Measurements from ENCODE around the gene PPM1H.
"Not testable (repeated sequence)": the region's sequence is repeated elsewhere in the genome, so short reads cannot be mapped to it uniquely, and the experiment has no call there.

The PPM1H gene

DNA sequence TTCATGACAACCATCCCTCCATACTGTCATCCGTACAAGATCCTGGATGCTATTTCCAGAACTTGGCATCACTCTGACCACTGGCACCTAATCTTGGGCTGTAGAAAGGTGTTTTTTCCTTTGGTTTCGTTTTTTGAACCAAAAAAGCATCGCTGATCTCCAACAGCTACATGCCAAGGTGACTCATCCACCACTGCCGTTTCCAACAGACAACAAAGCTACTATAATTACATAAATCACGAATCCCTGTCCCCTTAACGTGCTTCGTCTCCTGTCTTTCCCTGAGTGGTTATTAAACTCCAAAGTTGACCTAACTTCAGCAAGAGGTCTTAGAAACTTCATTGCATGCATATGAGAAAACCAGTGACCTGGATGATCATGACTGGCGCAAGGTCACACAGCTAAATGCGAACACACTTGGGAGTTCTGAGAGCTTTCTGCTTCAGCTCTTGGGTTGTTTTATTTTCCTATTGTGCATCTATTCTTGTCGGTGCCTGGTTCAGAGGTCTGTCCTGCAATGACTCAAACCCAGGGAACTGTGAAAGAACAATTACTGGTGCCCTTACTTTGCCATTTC lies 99.9 kb downstream of the PPM1H start:
- no peak for DNase-seq (ENCODE audit: low spot score)

- DNase-seq (ENCODE audit: low spot score), result no peak
Measured at GRCh38 chr12:62834406-62834805, 100.5 kb downstream of the PPM1H start.

GRCh38 chr12:62833634-62834033 lies 101.3 kb downstream of the PPM1H start:
- DNase-seq (ENCODE audit: low spot score), result no peak

DNA sequence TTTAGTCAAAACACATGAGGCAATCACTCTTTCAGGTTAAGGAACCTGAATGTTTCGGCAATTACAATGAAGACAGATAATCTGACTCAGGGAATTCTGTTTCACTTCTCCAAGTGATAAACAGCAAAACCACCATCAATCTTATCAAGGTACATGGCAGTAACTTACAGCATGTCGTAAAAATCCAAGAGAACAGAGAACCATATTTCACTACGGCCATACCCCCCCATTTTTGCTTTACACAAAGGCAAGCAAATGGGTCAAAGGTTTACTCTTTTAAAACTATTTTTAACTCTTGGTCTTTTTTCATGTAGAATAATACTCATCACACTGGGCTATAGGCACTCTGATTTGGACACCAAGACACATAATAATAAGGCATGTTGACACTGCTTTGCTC lies 102.4 kb downstream of the PPM1H start:
- no peak for DNase-seq (ENCODE audit: low spot score)

GRCh38 chr12:62832027-62832426 lies 102.9 kb downstream of the PPM1H start:
- DNase-seq (ENCODE audit: low spot score), result no peak

GRCh38 chr12:62827855-62828254 lies 107.1 kb downstream of the PPM1H start:
- no peak for DNase-seq (ENCODE audit: low spot score)

GRCh38 chr12:62827042-62827441 lies 107.9 kb downstream of the PPM1H start:
- DNase-seq (ENCODE audit: low spot score), result no peak

- DNase-seq (ENCODE audit: low spot score), result no peak
Measured at GRCh38 chr12:62817556-62818271, 117.2 kb downstream of the PPM1H start.

- DNase-seq (ENCODE audit: low spot score), result no peak
Measured at GRCh38 chr12:62814243-62814642, 120.7 kb downstream of the PPM1H start.

GRCh38 chr12:62813031-62813829 lies 121.7 kb downstream of the PPM1H start:
- DNase-seq (ENCODE audit: low spot score), result no peak

- not testable (repeated sequence) for DNase-seq (ENCODE audit: low spot score)
Measured at GRCh38 chr12:62811481-62811880, 123.5 kb downstream of the PPM1H start.

GRCh38 chr12:62808166-62808879 lies 126.6 kb downstream of the PPM1H start:
- DNase-seq (ENCODE audit: low spot score), result no peak

GRCh38 chr12:62806893-62807292 lies 128.1 kb downstream of the PPM1H start:
- no peak for DNase-seq (ENCODE audit: low spot score)

DNA sequence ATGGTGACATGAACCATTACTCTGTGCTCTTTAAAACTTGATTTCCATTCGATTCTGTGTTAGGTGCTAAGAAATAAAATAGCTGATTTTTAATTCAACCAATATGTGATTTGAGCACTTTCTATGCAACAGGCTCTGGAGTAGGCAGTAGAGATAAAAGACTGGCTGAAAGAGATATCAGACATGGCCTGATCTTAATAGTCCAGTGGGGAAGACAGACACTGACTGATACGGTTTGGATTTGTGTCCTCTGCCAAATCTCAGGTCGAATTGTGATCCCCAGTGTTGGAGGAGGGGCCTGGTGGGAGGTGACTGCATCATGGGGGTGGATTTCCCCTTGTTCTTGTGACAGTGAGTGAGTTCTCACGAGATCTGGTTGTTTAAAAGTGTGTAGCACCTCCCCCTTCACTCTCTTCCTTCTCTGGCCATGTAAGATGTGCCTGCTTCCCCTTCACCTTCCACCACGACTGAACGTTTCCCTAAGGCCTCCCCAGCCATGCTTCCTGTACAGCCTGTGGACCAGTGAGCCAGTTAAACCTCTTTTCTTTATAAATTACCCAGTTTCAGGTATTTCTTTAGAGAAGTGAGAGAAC lies 128.6 kb downstream of the PPM1H start:
- no peak for DNase-seq (ENCODE audit: low spot score)

GRCh38 chr12:62805517-62805916 lies 129.4 kb downstream of the PPM1H start:
- no peak for DNase-seq (ENCODE audit: low spot score)

GRCh38 chr12:62803756-62804155 lies 131.2 kb downstream of the PPM1H start:
- no peak for DNase-seq (ENCODE audit: low spot score)

DNA sequence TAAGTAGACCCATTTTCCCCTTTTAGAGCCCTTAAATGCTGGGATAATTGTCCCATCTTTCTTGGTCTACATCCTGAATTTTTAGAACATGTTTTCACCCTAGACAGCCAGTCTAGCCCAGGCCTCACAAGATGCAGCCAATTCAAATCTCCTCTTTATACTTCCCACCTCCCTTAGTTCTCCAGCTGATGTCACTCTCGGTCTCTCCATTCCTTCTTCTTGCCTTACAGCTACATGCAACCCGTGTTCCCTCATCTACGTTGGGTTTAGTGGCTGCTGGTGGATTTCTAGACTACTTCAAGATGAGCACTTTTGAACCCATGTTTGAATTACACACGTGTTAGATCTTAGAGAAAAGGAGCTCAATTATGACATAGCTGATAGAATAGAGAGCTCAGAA lies 132.0 kb downstream of the PPM1H start:
- DNase-seq (ENCODE audit: low spot score), result no peak

GRCh38 chr12:62802321-62802720 lies 132.6 kb downstream of the PPM1H start:
- no peak for DNase-seq (ENCODE audit: low spot score)

DNA sequence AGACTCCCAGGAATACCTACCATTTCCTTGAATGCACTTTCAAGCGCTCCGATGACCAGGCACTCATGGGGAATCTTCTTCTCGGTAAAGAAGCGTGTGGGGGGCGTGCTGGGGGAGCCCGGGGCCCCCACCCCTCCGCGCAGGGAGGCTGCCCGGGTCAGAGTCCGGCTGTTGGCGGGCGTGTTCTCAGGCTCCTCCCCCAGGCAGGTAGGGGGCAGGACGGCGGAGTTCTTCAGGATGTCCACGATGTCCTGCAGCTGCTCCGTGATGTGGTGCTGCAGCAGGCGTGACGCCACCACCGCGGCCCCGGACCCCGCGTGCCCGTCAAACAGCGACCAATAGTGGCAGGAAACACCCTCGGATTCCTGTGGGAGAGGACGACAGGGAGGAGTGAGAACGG lies 133.2 kb downstream of the PPM1H start:
- no peak for DNase-seq (ENCODE audit: low spot score)

DNA sequence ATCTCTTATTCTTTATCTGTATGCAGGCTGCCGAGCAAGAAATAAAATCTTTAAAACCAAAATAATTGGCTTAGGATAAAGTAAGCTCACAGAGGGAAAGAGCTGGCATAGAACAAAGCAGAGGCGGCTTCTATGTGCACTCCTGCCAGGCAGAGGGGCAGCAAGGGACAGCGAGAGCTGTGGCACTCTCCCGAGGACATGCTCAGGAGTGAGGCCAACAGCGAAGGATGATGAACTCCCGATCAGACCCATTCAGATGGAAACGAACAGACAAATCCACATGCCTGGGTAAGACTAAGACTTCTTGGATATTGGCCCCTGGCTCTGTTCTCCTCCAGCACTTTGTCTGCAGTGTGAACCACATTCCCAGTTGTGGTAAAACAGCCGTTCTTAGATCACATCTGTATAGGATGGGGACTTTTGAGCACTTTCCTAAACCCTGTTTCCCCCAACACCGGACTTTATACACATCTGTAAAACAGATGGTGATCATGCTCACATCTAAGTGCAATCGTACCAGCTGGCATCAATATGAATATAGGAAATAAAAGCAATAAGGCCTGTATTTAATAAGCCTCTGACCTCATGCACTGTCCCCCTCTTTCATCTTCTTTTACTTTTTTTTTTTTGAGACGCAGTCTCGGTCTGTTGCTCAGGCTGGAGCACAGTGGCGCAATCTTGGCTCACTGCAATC lies 134.1 kb downstream of the PPM1H start:
- DNase-seq (ENCODE audit: low spot score), result no peak

- no peak for DNase-seq (ENCODE audit: low spot score)
Measured at GRCh38 chr12:62799766-62800406, 135.1 kb downstream of the PPM1H start.
